ENCODE measurements around the gene SEC22A. TPM values are rescaled to one million over a fixed set of nuclear protein-coding genes. Genes with fewer than 3 reads are reported as not detected.

SEC22A gene
- total RNA-seq, 5 donors from 2014 or later (not counting 1 experiment from before 2014, with no cell fraction given), result 14.4 to 22.5 (median 18.7) TPM

- POLR2A ChIA-PET, result no interaction called here
- no peak for DNase-seq
- Histone ChIP-seq H3K27ac (ENCODE audit: low read length) (no peak overlapping the region), H3K4me3 (ENCODE audit: control insufficient read depth in 1 of 2, extremely low read depth in 1 of 2, low read length in 1 of 2) (no peak overlapping the region), H3K4me1 (ENCODE audit: control insufficient read depth in 1 of 2, extremely low read depth in 1 of 2, insufficient read depth in 2 of 2, low read length in 2 of 2) (no peaks in the 10 kb centered on the region), H3K27me3 (replicated peaks in 1 of 2; ENCODE audit: control insufficient read depth in 2 of 2, extremely low read depth in 1 of 2, insufficient read depth in 2 of 2, low read length in 1 of 2) (peaks cover 0 to 36% of the 10 kb centered on the region in 2 experiments), H3K9me3 (no peaks in the 10 kb centered on the region), H3K36me3 (ENCODE audit: control insufficient read depth in 2 of 2, extremely low read depth in 1 of 2, insufficient read depth in 1 of 2, low read length in 1 of 2) (no peaks in the 10 kb centered on the region)
- CTCF ChIA-PET, result no interaction called here
- Mint-ChIP-seq H3K36me3 (no peaks in the 10 kb centered on the region), H3K27ac (no peak overlapping the region), H3K4me1 (no peaks in the 10 kb centered on the region), H3K9me3 (no peaks in the 10 kb centered on the region), H3K27me3 (peaks cover 9 to 12% of the 10 kb centered on the region in 2 donors), H3K4me3 (no peak overlapping the region)
- no peak for ATAC-seq (replicated peaks in 1 of 4)
- WGBS (ENCODE audit: insufficient coverage), result 33% methylated on average over 3 of the region's 8 CpGs
These were observed 97.8 kb downstream of the SEC22A start for GRCh38 chr3:123299581-123299980.

GRCh38 chr3:123300056-123300455 lies 98.3 kb downstream of the SEC22A start:
- ChIA-PET POLR2A (no interaction called here), CTCF (no interaction called here)
- Mint-ChIP-seq H3K9me3 (no peaks in the 10 kb centered on the region), H3K36me3 (no peaks in the 10 kb centered on the region), H3K27ac (no peak overlapping the region), H3K4me1 (no peaks in the 10 kb centered on the region), H3K27me3 (peaks cover 9 to 12% of the 10 kb centered on the region in 2 donors), H3K4me3 (no peak overlapping the region)
- ATAC-seq (replicated peaks in 1 of 4), result no peak
- H3K9me3 ChIP-seq, result no peaks in the 10 kb centered on the region
- WGBS (ENCODE audit: insufficient coverage), result 91% methylated on average over 16 of the region's 16 CpGs
- H3K4me1 ChIP-seq (ENCODE audit: control insufficient read depth in 1 of 2, extremely low read depth in 1 of 2, insufficient read depth in 2 of 2, low read length in 2 of 2), result no peaks in the 10 kb centered on the region
- no peak overlapping the region for H3K4me3 ChIP-seq (ENCODE audit: control insufficient read depth in 1 of 2, extremely low read depth in 1 of 2, low read length in 1 of 2)
- H3K27ac ChIP-seq (ENCODE audit: low read length), result no peak overlapping the region
- no peak for DNase-seq
- no peaks in the 10 kb centered on the region for H3K36me3 ChIP-seq (ENCODE audit: control insufficient read depth in 2 of 2, extremely low read depth in 1 of 2, insufficient read depth in 1 of 2, low read length in 1 of 2)
- peaks cover 0 to 41% of the 10 kb centered on the region in 2 experiments for H3K27me3 ChIP-seq (replicated peaks in 1 of 2; ENCODE audit: control insufficient read depth in 2 of 2, extremely low read depth in 1 of 2, insufficient read depth in 2 of 2, low read length in 1 of 2)

- H3K36me3 ChIP-seq (ENCODE audit: control insufficient read depth in 2 of 2, extremely low read depth in 1 of 2, insufficient read depth in 1 of 2, low read length in 1 of 2), result no peaks in the 10 kb centered on the region
- ChIA-PET POLR2A (no interaction called here), CTCF (no interaction called here)
- DNase-seq, result no peak
- no peak for ATAC-seq (replicated peaks in 1 of 4)
- H3K36me3 Mint-ChIP-seq, result no peaks in the 10 kb centered on the region
- peaks cover 0 to 37% of the 10 kb centered on the region in 2 experiments for H3K27me3 ChIP-seq (replicated peaks in 1 of 2; ENCODE audit: control insufficient read depth in 2 of 2, extremely low read depth in 1 of 2, insufficient read depth in 2 of 2, low read length in 1 of 2)
- H3K27ac Mint-ChIP-seq, result no peak overlapping the region
- no peaks in the 10 kb centered on the region for H3K4me1 Mint-ChIP-seq
- H3K4me3 ChIP-seq (ENCODE audit: control insufficient read depth in 1 of 2, extremely low read depth in 1 of 2, low read length in 1 of 2), result no peak overlapping the region
- no peak overlapping the region for H3K4me3 Mint-ChIP-seq
- 83% methylated on average over 8 of the region's 8 CpGs for WGBS (ENCODE audit: insufficient coverage)
- peaks cover 9 to 12% of the 10 kb centered on the region in 2 donors for H3K27me3 Mint-ChIP-seq
- H3K27ac ChIP-seq (ENCODE audit: low read length), result no peak overlapping the region
- H3K9me3 Mint-ChIP-seq, result no peaks in the 10 kb centered on the region
- no peaks in the 10 kb centered on the region for H3K4me1 ChIP-seq (ENCODE audit: control insufficient read depth in 1 of 2, extremely low read depth in 1 of 2, insufficient read depth in 2 of 2, low read length in 2 of 2)
- H3K9me3 ChIP-seq, result no peaks in the 10 kb centered on the region
These were observed 98.8 kb downstream of the SEC22A start for GRCh38 chr3:123300583-123300982.

- Histone ChIP-seq H3K27me3 (replicated peaks in 1 of 2; ENCODE audit: control insufficient read depth in 2 of 2, extremely low read depth in 1 of 2, insufficient read depth in 2 of 2, low read length in 1 of 2) (peaks cover 0 to 32% of the 10 kb centered on the region in 2 experiments), H3K36me3 (ENCODE audit: control insufficient read depth in 2 of 2, extremely low read depth in 1 of 2, insufficient read depth in 1 of 2, low read length in 1 of 2) (no peaks in the 10 kb centered on the region), H3K4me3 (ENCODE audit: control insufficient read depth in 1 of 2, extremely low read depth in 1 of 2, low read length in 1 of 2) (no peak overlapping the region), H3K9me3 (no peaks in the 10 kb centered on the region), H3K4me1 (ENCODE audit: control insufficient read depth in 1 of 2, extremely low read depth in 1 of 2, insufficient read depth in 2 of 2, low read length in 2 of 2) (no peaks in the 10 kb centered on the region), H3K27ac (ENCODE audit: low read length) (no peak overlapping the region)
- CTCF ChIA-PET, result no interaction called here
- DNase-seq (no peak), ATAC-seq (replicated peaks in 1 of 4) (no peak)
- no peak overlapping the region for H3K4me3 Mint-ChIP-seq
- no peak overlapping the region for H3K27ac Mint-ChIP-seq
- H3K4me1 Mint-ChIP-seq, result no peaks in the 10 kb centered on the region
- no peaks in the 10 kb centered on the region for H3K36me3 Mint-ChIP-seq
- H3K9me3 Mint-ChIP-seq, result no peaks in the 10 kb centered on the region
- peaks cover 9 to 12% of the 10 kb centered on the region in 2 donors for H3K27me3 Mint-ChIP-seq
- POLR2A ChIA-PET, result no interaction called here
- no CpG with 5 or more reads among the region's 4 CpGs for WGBS (ENCODE audit: insufficient coverage)
These were observed 99.8 kb downstream of the SEC22A start for GRCh38 chr3:123301331-123302184.

GRCh38 chr3:123302961-123303360 lies 101.2 kb downstream of the SEC22A start:
- Mint-ChIP-seq H3K27me3 (peaks cover 9 to 12% of the 10 kb centered on the region in 2 donors), H3K27ac (no peak overlapping the region), H3K36me3 (no peaks in the 10 kb centered on the region), H3K4me3 (no peak overlapping the region), H3K9me3 (no peaks in the 10 kb centered on the region), H3K4me1 (no peaks in the 10 kb centered on the region)
- no peaks in the 10 kb centered on the region for H3K9me3 ChIP-seq
- no peak overlapping the region for H3K27ac ChIP-seq (ENCODE audit: low read length)
- ATAC-seq (replicated peaks in 1 of 4) (no peak), DNase-seq (no peak)
- ChIA-PET CTCF (no interaction called here), POLR2A (no interaction called here)
- 81% methylated on average over 11 of the region's 14 CpGs for WGBS (ENCODE audit: insufficient coverage)
- no peak overlapping the region for H3K4me3 ChIP-seq (ENCODE audit: control insufficient read depth in 1 of 2, extremely low read depth in 1 of 2, low read length in 1 of 2)
- H3K4me1 ChIP-seq (ENCODE audit: control insufficient read depth in 1 of 2, extremely low read depth in 1 of 2, insufficient read depth in 2 of 2, low read length in 2 of 2), result no peaks in the 10 kb centered on the region
- H3K36me3 ChIP-seq (ENCODE audit: control insufficient read depth in 2 of 2, extremely low read depth in 1 of 2, insufficient read depth in 1 of 2, low read length in 1 of 2), result no peaks in the 10 kb centered on the region
- H3K27me3 ChIP-seq (replicated peaks in 1 of 2; ENCODE audit: control insufficient read depth in 2 of 2, extremely low read depth in 1 of 2, insufficient read depth in 2 of 2, low read length in 1 of 2), result peaks cover 0 to 32% of the 10 kb centered on the region in 2 experiments

GRCh38 chr3:123303976-123304560 lies 102.3 kb downstream of the SEC22A start:
- H3K9me3 ChIP-seq, result no peaks in the 10 kb centered on the region
- DNase-seq, result no peak
- Mint-ChIP-seq H3K27me3 (peaks cover 12% of the 10 kb centered on the region in 2 donors), H3K4me3 (no peak overlapping the region), H3K4me1 (no peaks in the 10 kb centered on the region), H3K9me3 (no peaks in the 10 kb centered on the region), H3K27ac (no peak overlapping the region), H3K36me3 (no peaks in the 10 kb centered on the region)
- no peaks in the 10 kb centered on the region for H3K36me3 ChIP-seq (ENCODE audit: control insufficient read depth in 2 of 2, extremely low read depth in 1 of 2, insufficient read depth in 1 of 2, low read length in 1 of 2)
- ChIA-PET POLR2A (no interaction called here), CTCF (interaction anchor here in 1 of 2 donors (0.5 kb wide), 1 partner anchor 218 kb away, joined by 3 read pairs; no protein-coding TSS in a partner anchor)
- no peak overlapping the region for H3K27ac ChIP-seq (ENCODE audit: low read length)
- no peaks in the 10 kb centered on the region for H3K4me1 ChIP-seq (ENCODE audit: control insufficient read depth in 1 of 2, extremely low read depth in 1 of 2, insufficient read depth in 2 of 2, low read length in 2 of 2)
- 68% methylated on average over 7 of the region's 15 CpGs for WGBS (ENCODE audit: insufficient coverage)
- H3K4me3 ChIP-seq (ENCODE audit: control insufficient read depth in 1 of 2, extremely low read depth in 1 of 2, low read length in 1 of 2), result no peak overlapping the region
- H3K27me3 ChIP-seq (replicated peaks in 1 of 2; ENCODE audit: control insufficient read depth in 2 of 2, extremely low read depth in 1 of 2, insufficient read depth in 2 of 2, low read length in 1 of 2), result peaks cover 0 to 34% of the 10 kb centered on the region in 2 experiments
- no peak for ATAC-seq (replicated peaks in 1 of 4)
